ENCODE results near the gene UNK. TPM values are rescaled to one million over a fixed set of nuclear protein-coding genes. Genes with fewer than 3 reads are reported as not detected.

UNK gene
- total RNA-seq, 2 donors from 2014 or later: 18.4 to 59.7 TPM

- no peak within 1 kb of the TSS for H3K4me3 ChIP-seq
- no peak for ATAC-seq
- TF ChIP-seq CTCF (IDR thresholded peaks at IDR 0.05) (no peak), POLR2A (IDR thresholded peaks at IDR 0.05) (no peak)
- peak within 1 kb of the TSS; percentile 86 to 97 (median 94) for H3K27ac ChIP-seq
- intact Hi-C loops (cut with DNase I): no loop called here
- no peaks in the 10 kb centered on the region for H3K9me3 ChIP-seq
- peak; percentile 42 to 51 (median 46) for DNase-seq
- 54 to 78% methylated on average over 12 to 15 of the region's 35 CpGs for WGBS, 2 donors
- H3K27me3 ChIP-seq: no peaks in the 10 kb centered on the region
- H3K4me1 ChIP-seq: peaks cover 53% of the 10 kb centered on the region
- no peaks in the 10 kb centered on the region for H3K36me3 ChIP-seq (replicated peaks in 1 of 2; ENCODE audit: insufficient read depth in 1 of 2, low read depth in 2 of 2)
Measured at GRCh38 chr17:75843577-75844529, 59.2 kb downstream of the UNK start, which contains the start of gene UNC13D. Gene UNC13D, minus strand, starts transcription at chr17:75844404. Its CDS starts 67 bp downstream, at chr17:75844337.

DNA sequence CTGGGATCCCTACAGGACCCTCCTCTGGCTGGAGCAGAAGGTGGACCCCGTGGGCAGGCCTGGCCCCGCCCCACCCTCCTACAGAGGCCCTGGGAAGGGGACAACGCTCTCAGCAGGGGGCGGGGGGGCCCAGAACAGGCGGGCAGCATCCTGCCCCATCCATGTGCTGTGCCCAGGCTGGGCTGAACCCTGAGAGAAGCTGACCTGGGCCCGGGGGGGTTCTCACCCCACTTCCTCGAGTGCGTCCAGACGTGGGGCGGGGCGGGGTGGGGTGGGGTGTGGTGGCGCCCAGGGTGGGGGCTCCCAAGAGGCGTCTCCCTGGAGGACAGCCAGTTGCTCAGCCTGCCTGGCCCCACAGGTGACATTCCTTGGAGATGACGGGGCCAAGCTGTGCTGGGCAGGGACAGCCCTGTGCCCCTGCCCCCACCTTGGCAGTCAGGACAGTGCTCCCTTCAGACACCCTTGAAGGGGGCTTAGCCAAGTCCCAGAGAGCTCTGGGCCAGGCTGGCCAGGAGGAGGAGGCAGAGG is 60.0 kb downstream of the UNK start:
- H3K4me3 ChIP-seq: no peak overlapping the region
- 28% methylated on average over 14 of the region's 14 CpGs; no CpG with 5 or more reads in 1 of the 2 donors for WGBS, 2 donors
- no peaks in the 10 kb centered on the region for H3K9me3 ChIP-seq
- peaks cover 0 to 3% of the 10 kb centered on the region in 2 donors for H3K36me3 ChIP-seq (replicated peaks in 1 of 2; ENCODE audit: insufficient read depth in 1 of 2, low read depth in 2 of 2)
- peak overlapping the region; percentile 86 to 97 (median 94) for H3K27ac ChIP-seq
- TF ChIP-seq POLR2A (IDR thresholded peaks at IDR 0.05): no peak
- peak; percentile 84 to 95 (median 90) for DNase-seq
- H3K27me3 ChIP-seq: no peaks in the 10 kb centered on the region
- H3K4me1 ChIP-seq: peaks cover 61% of the 10 kb centered on the region
- peak; percentile 68 for ATAC-seq
- intact Hi-C loops (cut with DNase I): no loop called here

DNA sequence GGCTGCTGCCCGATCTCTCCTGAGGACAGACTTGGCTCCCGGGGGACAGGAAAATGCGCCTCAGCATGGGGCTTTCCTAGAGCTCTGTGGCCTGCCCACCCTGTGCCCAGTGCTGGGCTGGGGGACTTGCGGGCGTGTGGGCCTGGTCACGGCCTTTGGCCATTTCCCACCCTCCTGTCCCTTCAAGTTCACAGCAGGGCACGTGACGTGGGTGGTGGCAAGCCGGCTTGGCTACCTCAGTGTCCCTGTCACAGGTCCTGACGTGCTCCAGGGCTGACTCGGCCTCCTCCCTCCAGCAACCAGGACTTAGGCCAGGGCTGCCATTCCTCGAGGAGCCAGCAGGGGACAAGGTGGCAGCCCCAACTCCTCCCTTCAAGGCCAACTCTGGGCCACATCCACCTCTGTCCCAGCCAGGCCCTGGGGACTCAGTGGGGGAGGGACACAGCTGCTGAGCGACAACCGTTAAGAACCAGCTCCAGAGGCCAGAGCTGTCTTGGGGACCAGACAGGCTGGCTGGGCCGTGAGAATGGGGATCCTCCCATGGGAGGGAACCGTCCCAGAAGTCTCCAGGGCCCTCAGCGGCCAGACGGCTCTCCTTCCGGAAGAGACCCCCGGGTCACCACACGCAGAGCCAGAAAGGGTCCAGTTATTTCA is 60.6 kb downstream of the UNK start:
- DNase-seq (peak; percentile 96 to 98 (median 96)), ATAC-seq (peak; percentile 83)
- Histone ChIP-seq H3K27me3 (no peaks in the 10 kb centered on the region), H3K27ac (peak overlapping the region; percentile 86 to 97 (median 94)), H3K9me3 (no peaks in the 10 kb centered on the region), H3K4me1 (peaks cover 66% of the 10 kb centered on the region), H3K36me3 (replicated peaks in 1 of 2; ENCODE audit: insufficient read depth in 1 of 2, low read depth in 2 of 2) (peaks cover 0 to 6% of the 10 kb centered on the region in 2 donors), H3K4me3 (no peak overlapping the region)
- intact Hi-C loops (cut with DNase I): no loop called here
- TF ChIP-seq CTCF (IDR thresholded peaks at IDR 0.05) (peak; percentile 89 to 100 (median 98)), POLR2A (IDR thresholded peaks at IDR 0.05) (peak; percentile 36 to 73 (median 63))
- WGBS, 2 donors: 5 to 7% methylated on average over 4 to 17 of the region's 21 CpGs

- Histone ChIP-seq H3K27me3 (no peaks in the 10 kb centered on the region), H3K9me3 (no peaks in the 10 kb centered on the region), H3K36me3 (replicated peaks in 1 of 2; ENCODE audit: insufficient read depth in 1 of 2, low read depth in 2 of 2) (peaks cover 0 to 13% of the 10 kb centered on the region in 2 donors), H3K27ac (peak overlapping the region; percentile 86 to 97 (median 94)), H3K4me1 (peaks cover 72% of the 10 kb centered on the region), H3K4me3 (no peak overlapping the region)
- TF ChIP-seq CTCF (IDR thresholded peaks at IDR 0.05): peak in 1 of 7 experiments; percentile 4
- no peak for TF ChIP-seq POLR2A (IDR thresholded peaks at IDR 0.05)
- WGBS, 2 donors: 49 to 56% methylated on average over 21 to 22 of the region's 22 CpGs
- peak in 3 of 4 donors; percentile 28 to 44 (median 37) for DNase-seq
- ATAC-seq: no peak
- intact Hi-C loops (cut with DNase I): no loop called here
Measured at GRCh38 chr17:75845933-75846691, 61.5 kb downstream of the UNK start.
